Endometrium (tissue), 2 donors: ENCODE measurements around the gene DEGS2.

Experiments
- FAIRE-seq: peaks from 2 replicates; lab custom pipeline; 2012; peaks lifted over from hg19 to GRCh38; lab: Jason Lieb, UNC
- donor health status: control.
- donor health status: control.

DEGS2 gene

DNA sequence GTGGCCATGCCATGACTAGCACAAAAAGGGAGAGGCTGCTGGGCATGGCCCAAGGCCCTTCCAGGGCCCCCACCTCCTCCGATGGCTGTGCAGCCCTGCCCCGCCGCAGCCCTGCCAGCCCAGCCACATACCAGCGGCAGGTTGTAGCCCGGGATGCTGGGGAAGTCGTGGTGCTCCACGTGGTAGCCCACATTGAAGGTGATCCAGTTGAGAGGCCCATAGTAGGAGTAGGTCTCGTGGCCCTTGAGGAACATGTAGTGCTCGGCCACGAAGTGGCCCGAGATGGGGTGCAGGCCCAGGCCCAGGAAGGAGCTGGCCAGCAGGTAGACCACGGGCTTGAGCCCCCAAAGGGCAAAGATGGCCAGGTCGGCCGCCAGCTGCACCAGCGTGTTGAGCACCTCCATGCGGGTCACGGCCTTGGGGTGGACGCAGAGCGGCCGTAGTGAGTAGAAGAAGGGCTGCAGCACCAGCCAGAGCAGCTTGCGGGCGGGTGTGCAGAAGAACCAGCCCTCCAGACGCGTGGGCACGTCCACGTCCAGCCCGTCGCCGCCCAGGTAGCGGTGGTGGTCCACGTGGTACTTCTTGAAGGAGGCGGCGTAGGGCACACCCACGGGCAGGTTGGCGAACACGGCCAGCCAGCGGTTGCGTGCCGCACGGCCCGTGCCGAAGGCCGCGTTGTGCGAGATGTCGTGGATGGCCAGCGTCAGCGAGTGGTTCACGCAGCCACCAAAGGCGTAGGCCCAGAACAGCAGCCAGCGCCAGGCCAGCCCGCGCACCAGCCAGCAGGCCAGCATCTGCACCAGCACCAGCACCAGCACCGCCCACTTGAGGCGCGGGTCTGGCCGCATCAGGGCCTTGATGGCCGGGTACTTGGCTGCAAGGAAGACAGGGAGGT is 10.4 kb downstream of the DEGS2 start:
- FAIRE-seq, result no peak

DNA sequence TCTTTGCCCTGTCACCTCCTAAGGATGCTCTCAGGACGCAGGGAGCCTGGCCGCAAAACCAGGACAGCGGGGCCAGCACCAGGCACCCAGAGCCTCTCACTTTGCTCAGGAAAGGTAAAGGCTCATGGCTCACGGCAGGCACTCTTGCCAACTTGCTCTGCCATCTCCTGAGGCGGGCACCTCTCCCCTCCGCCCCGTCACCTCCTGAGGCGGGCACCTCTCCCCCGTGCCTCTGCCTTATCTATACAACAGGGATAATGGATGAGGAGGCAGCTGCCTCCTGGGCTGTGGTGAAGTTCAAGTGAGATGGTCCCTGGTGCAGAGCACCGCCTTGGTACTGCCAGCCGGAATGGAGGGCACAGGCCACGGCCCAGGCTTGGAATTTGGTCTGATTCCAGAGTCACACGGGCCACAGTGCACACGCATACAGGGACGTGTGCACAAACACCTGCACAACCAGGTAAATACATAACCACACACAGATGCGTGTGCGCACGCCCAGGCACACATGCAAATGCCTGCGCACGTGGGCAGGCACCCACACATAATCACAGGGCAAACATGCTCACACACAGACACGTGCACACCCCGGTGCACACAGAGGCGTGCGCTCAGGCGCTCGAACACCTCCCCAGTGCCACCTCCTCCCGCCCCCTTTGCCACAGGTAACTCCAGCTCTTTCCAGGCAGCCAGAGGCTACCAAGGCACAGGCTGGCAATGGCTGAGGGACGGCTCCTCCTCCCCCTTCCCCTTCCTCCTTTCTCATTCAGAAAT is 11.6 kb downstream of the DEGS2 start:
- FAIRE-seq, result no peak

DNA sequence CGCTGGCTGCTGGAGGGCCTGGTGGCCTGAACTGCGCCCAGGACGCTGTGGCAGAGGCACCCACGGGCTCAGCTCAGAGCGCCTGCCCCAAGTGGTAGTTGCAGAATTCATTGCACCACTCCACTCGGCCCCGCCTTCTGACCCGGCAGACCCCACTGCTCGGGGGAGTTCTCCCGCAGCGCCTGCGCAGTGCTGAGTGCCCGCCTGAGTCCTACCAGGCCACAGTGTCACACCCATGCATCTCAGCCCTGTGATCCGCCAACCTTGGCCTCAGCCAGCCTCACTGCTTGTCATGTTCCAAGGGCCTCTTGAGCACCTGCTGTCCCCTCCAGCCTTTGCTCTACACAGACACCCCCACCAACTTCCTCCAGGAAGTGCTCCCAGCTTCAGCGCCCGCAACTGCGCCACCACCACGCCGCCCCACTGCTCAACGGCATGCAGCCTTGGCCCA is 12.2 kb downstream of the DEGS2 start:
- no peak for FAIRE-seq

DNA sequence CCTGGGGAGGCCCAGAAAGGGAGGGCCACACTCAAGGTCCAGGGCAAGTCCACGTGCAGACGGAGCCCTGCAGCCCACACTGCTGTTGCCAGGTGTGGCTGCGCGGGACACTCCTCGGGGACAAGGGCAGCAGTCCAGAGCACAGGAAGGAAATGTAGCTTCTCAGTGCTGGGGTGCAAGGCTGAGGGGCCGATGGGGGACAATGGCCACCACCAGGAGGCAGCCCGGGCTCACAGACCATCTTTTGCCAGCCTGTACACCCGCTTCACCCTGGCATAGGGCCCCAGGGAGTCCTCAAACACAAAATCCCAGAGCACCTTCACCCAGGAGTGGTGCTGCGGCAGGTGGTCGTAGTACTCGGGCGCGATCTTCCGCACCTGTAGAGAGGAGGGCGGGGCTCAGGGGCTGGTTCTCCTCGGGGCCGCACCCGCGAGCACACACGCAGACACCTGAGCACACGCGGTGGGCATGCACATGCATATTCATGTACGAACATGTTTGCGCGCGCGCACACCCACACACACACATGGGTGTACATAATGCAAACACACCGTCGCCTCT is 12.8 kb downstream of the DEGS2 start:
- no peak for FAIRE-seq

- no peak for FAIRE-seq
Observed at GRCh38 chr14:100145682-100146464, 13.6 kb downstream of the DEGS2 start.

DNA sequence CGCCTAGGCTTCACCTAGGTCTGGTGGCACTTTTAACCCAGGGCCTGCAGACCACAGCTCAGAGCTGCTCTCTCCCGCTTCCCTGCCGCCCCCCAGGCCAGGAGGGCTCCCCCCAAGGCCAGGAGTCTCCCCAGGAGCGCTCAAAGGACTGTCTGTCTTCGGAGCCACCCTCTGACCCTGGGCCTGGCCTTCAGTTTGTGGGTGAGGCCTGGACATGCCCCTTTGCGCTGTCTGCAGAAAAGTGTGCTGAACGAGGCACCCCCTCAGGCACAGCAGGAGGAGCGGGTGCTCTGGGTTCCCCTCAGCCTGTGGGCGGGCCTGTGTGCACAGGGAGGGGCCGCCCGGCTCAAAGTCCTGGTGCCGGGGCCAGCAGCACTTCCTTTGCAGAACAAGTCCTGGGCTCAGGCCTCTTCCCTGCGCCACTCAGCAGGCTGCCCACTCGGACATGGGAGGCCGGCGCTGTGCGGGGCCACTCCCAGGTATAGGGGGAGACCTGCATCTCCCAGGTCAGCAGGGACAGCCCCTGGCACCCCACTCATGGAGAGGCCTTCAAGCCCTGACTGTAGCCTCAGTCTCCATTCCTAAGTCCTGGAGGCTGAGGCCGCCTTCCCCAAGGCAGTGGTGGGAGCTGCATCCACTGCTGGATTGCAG is 14.3 kb downstream of the DEGS2 start:
- no peak for FAIRE-seq

DNA sequence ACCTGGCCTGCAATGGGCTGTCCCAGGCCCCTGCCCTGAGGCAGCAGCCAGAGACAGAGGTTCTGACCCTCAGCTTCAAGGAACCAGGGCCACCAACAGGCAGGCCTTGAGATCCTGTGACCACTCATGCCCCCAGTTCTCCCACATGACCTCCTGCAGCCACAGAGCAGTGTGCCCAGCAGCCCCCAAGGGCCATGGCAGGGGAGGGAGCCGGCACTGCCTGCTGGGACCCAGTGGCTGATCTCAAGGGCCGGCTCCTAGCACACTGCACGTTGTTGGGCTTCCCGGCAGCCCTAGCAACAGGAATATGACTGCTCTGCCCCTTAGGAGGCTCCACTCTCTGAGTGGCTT is 14.8 kb downstream of the DEGS2 start:
- FAIRE-seq, result no peak

DNA sequence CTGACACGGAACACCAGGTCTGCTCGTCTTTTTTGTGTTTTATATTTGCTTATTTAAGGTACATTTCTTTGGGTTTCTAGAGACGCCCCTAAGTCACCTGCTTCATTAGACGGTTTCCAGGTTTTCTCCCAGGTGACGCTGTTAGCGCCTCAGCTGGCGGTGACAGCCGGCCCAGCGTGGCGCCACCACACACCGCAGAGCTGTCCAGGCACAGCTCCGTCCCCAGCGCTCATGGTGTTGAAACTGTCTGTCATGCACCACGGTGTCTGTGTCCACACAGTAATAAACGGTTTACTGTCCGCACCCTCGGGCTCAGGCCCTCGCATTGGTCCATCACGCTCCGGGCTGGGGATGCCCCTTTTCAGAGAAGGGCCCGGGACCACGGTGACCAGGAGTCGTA is 15.5 kb downstream of the DEGS2 start:
- FAIRE-seq, result no peak

DNA sequence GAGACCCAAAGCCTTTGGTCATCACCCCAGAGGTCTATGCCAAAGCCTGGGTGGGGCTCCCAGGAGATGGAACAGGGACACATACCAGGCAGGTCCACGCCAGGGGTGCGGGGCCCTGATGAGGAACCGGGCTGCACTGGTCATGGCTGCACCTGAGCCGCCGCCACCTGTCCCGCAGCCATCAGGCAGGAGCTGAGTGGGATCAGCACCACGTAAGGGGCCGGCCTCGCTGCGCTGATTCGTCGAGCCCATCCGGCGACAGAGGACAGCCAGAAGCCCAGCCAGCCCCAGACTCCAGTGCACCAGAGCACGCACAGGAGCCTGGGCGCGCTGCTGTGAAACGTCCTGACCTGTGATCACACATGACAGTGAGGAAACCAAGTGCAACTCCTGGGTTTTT is 15.9 kb downstream of the DEGS2 start:
- no peak for FAIRE-seq

GRCh38 chr14:100142073-100143040 is 17.1 kb downstream of the DEGS2 start:
- FAIRE-seq, result no peak

GRCh38 chr14:100141098-100141497 is 18.3 kb downstream of the DEGS2 start:
- no peak for FAIRE-seq

GRCh38 chr14:100140452-100141078 is 18.9 kb downstream of the DEGS2 start:
- no peak for FAIRE-seq

DNA sequence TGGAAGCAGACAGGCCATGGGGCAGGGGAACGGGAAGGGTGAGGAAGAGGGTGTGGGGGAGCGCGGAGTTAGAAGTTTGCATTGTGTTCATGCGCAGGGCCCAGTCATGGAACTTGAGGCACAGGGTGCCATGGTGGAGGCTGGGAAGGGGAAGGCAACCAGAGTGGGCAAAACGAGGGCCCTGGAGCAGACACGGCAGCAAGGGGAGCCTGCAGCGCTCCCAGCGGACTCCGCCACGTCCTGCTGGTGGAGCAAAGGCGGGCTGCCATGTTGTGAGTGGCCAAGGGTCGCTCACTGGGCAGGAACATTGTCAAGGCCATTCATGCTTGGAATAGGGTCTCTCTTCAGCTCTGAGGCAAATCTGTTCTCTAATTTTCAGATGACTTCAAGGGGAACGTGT is 20.5 kb downstream of the DEGS2 start:
- no peak for FAIRE-seq

- no peak for FAIRE-seq
Observed at GRCh38 chr14:100138082-100138787, 21.2 kb downstream of the DEGS2 start.

GRCh38 chr14:100137173-100137572 is 22.3 kb downstream of the DEGS2 start:
- no peak for FAIRE-seq

DNA sequence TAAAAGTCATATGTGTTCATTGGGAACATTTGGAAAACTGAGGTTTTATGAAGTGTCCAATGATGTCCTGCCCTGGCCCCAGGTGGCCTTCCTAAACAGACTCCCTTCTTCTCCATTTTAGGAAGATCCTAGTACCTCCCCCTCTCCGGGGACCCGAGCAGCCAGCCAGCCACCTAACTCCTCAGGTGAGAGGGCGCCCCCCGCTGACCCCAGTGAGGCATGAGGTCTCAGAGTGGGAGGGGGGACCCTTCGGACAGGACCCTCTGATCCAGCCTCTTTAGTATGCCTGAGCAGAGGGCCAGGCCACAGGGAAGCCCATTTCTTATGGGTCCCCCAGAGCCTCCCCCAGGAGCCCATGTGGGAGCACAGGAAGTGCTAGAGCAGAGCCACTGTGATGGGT is 23.7 kb downstream of the DEGS2 start:
- no peak for FAIRE-seq

DNA sequence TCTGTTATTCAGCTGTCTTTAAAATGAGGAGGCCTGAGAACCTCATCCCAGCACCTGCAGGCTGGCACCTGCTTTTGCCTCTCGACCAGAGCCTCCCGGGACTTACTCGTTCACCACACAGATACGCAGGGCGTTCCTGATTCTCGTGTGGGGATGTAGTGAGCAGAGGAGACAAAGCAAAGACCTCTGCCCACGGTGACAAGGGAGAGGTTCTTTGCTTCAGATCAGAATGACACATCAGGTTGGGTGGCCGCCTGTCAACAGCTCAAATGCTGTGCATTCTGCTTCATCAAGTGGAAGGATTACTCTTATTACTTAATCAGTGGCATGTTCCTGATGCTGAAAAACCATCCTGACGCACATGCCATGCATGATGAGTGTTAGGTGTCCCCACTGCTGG is 24.4 kb downstream of the DEGS2 start:
- no peak for FAIRE-seq

DNA sequence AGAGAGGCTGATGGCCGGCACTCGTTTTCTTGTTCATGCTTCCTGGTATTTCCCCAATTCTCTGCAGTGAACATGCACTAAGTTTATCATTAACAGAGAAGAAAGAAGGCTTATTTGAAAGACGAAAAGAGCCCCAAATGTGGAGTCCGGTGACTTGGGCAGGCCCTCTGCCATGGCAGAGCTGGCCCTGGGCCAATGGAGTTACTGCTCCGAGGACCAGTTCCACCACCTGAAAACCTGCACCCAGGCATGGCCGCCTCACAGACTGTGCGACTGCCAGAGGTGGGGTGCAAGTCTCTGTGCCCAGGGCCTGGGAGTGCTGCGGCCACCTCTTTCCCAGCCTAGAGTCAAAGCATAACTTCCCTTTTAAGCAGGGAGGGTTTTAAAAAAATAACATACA is 24.9 kb downstream of the DEGS2 start:
- no peak for FAIRE-seq

DNA sequence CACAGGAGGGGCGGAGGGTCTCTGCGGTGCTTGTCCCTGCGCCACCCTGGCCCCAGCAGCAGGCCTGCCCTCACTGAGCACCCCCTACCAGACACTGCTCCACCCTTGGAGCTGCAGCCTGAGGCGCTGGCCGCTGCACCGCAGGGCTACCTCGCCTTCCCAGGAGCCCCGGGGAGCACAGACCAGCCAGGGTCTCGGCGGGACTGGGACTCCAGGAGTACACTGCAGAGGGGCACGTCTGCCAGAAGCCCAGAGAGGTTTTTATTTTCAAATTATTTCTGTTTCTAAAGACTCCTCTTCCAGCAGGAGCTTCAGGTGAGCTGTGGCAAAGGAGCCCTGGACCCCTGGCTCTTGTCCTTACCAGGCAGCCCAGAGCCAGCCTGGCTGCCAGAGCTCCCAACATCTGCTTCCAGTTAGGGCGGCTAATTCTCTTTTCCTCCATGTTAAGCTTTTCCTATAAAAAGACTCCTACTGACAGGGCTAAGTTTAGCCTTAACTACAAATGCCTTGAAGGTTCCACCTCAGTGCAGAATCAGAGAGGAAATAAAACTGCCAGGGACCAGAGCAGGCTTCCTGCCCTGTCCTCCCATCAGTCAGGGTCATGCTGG is 26.4 kb downstream of the DEGS2 start:
- FAIRE-seq, result no peak
